IMR-90 (cell line): Measurements from ENCODE around the gene DDHD1. TPM values are rescaled to one million over a fixed set of nuclear protein-coding genes. Genes with fewer than 3 reads are reported as not detected.

ENCODE experiments used
- ATAC-seq: fragments of 200-7000 bp; cut with Tn5 transposase; 2 replicates; pipeline ENCODE4 v1.9.1; 2020; ENCODE audit warnings: low read depth, mild to moderate bottlenecking, moderate library complexity
- BruUV-seq: library from RNA; stranded (reverse); fragments of 400-500 nt; replicated peaks from 2 replicates; lab custom pipeline; 2021; lab: Mats Ljungman, UMichigan
- CTCF ChIA-PET: fragments of 300-600 bp; formaldehyde crosslinking; extraction: SDS; loops from one replicate; lab custom pipeline; 2021; ENCODE audit warnings: antibody characterized with exemption; lab: Yijun Ruan, JAX
- POLR2A ChIA-PET: fragments of 300-600 bp; sonication (Branson Sonifier 250); formaldehyde crosslinking; loops from one replicate; lab custom pipeline; 2022; ENCODE audit warnings: antibody characterized with exemption; ENCODE audit not compliant: unreplicated experiment; lab: Charles Lee
- DNase-seq: peaks from one replicate; pipeline ENCODE4 v3.0.0; 2013
- H2AFZ ChIP-seq: replicated peaks from 2 replicates; pipeline ENCODE3; 2013; ENCODE audit warnings: low read length, mild to moderate bottlenecking; ENCODE audit not compliant: poor library complexity
- H2AK5ac ChIP-seq: 2 replicates; pipeline ENCODE4 v1.6.1; 2013; ENCODE audit warnings: low read depth, low read length, inconsistent platforms
- H2AK9ac ChIP-seq: replicated peaks from 2 replicates; pipeline ENCODE3; 2013; ENCODE audit warnings: mild to moderate bottlenecking, low read depth, low read length, moderate library complexity; ENCODE audit not compliant: poor library complexity
- H2BK120ac ChIP-seq: 2 replicates; pipeline ENCODE4 v1.6.1; 2013; ENCODE audit warnings: low read depth, low read length, inconsistent platforms
- H2BK15ac ChIP-seq: 3 replicates; pipeline ENCODE4 v1.6.1; 2013; ENCODE audit warnings: low read depth, low read length, inconsistent platforms
- H2BK20ac ChIP-seq: 2 replicates; pipeline ENCODE4 v1.6.1; 2013; ENCODE audit warnings: low read depth, mild to moderate bottlenecking, inconsistent platforms, low read length, moderate library complexity
- H2BK5ac ChIP-seq: 2 replicates; pipeline ENCODE4 v1.6.1; 2013; ENCODE audit warnings: mild to moderate bottlenecking, low read depth, low read length, inconsistent platforms; ENCODE audit not compliant: poor library complexity, severe bottlenecking
- H3K14ac ChIP-seq: replicated peaks from 2 replicates; pipeline ENCODE4 v1.6.1; 2013; ENCODE audit warnings: low read depth, low read length, inconsistent platforms
- H3K18ac ChIP-seq: 2 replicates; pipeline ENCODE4 v1.6.1; 2013; ENCODE audit warnings: low read depth, low read length, control low read depth
- H3K23ac ChIP-seq: 2 replicates; pipeline ENCODE4 v1.6.1; 2013; ENCODE audit warnings: low read depth, low read length, inconsistent platforms
- H3K27ac ChIP-seq: 2 replicates; pipeline ENCODE4 v1.5.1; 2013; ENCODE audit warnings: mild to moderate bottlenecking, control low read depth, low read length; ENCODE audit not compliant: insufficient read depth
- H3K27me3 ChIP-seq: 2 replicates; pipeline ENCODE4 v1.6.1; 2013; ENCODE audit warnings: low read length; ENCODE audit not compliant: control insufficient read depth, insufficient read depth
- H3K36me3 ChIP-seq: 2 replicates; pipeline ENCODE4 v1.6.1; 2013; ENCODE audit warnings: low read length, mixed read lengths; ENCODE audit not compliant: control insufficient read depth, insufficient read depth
- H3K4ac ChIP-seq: 2 replicates; pipeline ENCODE4 v1.6.1; 2013; ENCODE audit warnings: low read depth, low read length, inconsistent platforms
- H3K4me1 ChIP-seq: 2 replicates; pipeline ENCODE4 v1.6.1; 2013; ENCODE audit warnings: low read length, mixed read lengths; ENCODE audit not compliant: control insufficient read depth, insufficient read depth
- H3K4me2 ChIP-seq: 2 replicates; pipeline ENCODE4 v1.6.1; 2013; ENCODE audit warnings: low read depth, mild to moderate bottlenecking, control low read depth, low read length, moderate library complexity
- H3K4me3 ChIP-seq: 2 replicates; pipeline ENCODE4 v1.5.1; 2013; ENCODE audit warnings: low read depth, mild to moderate bottlenecking, control low read depth, low read length, moderate library complexity; ENCODE audit not compliant: insufficient read depth
- H3K56ac ChIP-seq: 2 replicates; pipeline ENCODE4 v1.6.1; 2013; ENCODE audit warnings: low read length, inconsistent platforms; ENCODE audit not compliant: insufficient read depth; ENCODE audit errors: extremely low read depth
- H3K79me1 ChIP-seq, 2 experiments: 2 replicates each; pipeline ENCODE4 v1.6.1; 2013; ENCODE audit warnings: low read length in 2 of 2, inconsistent platforms in 1 of 2, low read depth in 1 of 2
- H3K9ac ChIP-seq: 2 replicates; pipeline ENCODE4 v1.6.1; 2013; ENCODE audit warnings: low read depth, low read length, control low read depth
- H3K9me1 ChIP-seq: 2 replicates; pipeline ENCODE4 v1.6.1; 2013; ENCODE audit warnings: low read length, inconsistent platforms; ENCODE audit not compliant: insufficient read depth
- H3K9me3 ChIP-seq: 2 replicates; pipeline ENCODE4 v1.6.1; 2013; ENCODE audit warnings: low read length; ENCODE audit not compliant: control insufficient read depth, insufficient read depth
- H4K20me1 ChIP-seq: 2 replicates; pipeline ENCODE4 v1.6.1; 2013; ENCODE audit warnings: low read length, inconsistent platforms; ENCODE audit not compliant: insufficient read depth
- H4K5ac ChIP-seq: 2 replicates; pipeline ENCODE4 v1.6.1; 2013; ENCODE audit warnings: mild to moderate bottlenecking, low read depth, low read length, control low read depth
- H4K8ac ChIP-seq, 2 experiments: 2 replicates each; pipeline ENCODE4 v1.6.1; 2013; ENCODE audit warnings: low read depth in 2 of 2, low read length in 2 of 2, control low read depth in 1 of 2, inconsistent platforms in 1 of 2
- H4K91ac ChIP-seq: 2 replicates; pipeline ENCODE4 v1.6.1; 2013; ENCODE audit warnings: low read depth, low read length, inconsistent platforms; ENCODE audit not compliant: insufficient read depth
- BHLHE40 ChIP-seq: fragments of 150-350 bp; IDR thresholded peaks from 2 replicates; pipeline ENCODE4 v1.6.1; 2016; ENCODE audit warnings: mild to moderate bottlenecking, low read depth, low read length
- CEBPB ChIP-seq: IDR thresholded peaks from 2 replicates; pipeline ENCODE4 v1.6.1; 2012; ENCODE audit warnings: low read depth, low read length, improper control_type of control experiment
- CHD1 ChIP-seq: IDR thresholded peaks from 2 replicates; pipeline ENCODE4 v1.6.1; 2012; ENCODE audit warnings: low read depth, low read length, improper control_type of control experiment
- FOS ChIP-seq: fragments of 150-350 bp; IDR thresholded peaks from 2 replicates; pipeline ENCODE4 v1.6.1; 2016; ENCODE audit warnings: low read depth, low read length
- MAFK ChIP-seq: IDR thresholded peaks from 2 replicates; pipeline ENCODE4 v1.6.1; 2012; ENCODE audit warnings: low read depth, low read length, improper control_type of control experiment
- MAZ ChIP-seq: IDR thresholded peaks from 2 replicates; pipeline ENCODE4 v1.6.1; 2012; ENCODE audit warnings: low read depth, mild to moderate bottlenecking, low read length, improper control_type of control experiment, moderate library complexity, borderline replicate concordance
- MXI1 ChIP-seq: IDR thresholded peaks from 2 replicates; pipeline ENCODE4 v1.6.1; 2012; ENCODE audit warnings: low read depth, mild to moderate bottlenecking, low read length, moderate library complexity, borderline replicate concordance
- NFE2L2 ChIP-seq: fragments of 150-350 bp; IDR thresholded peaks from 2 replicates; pipeline ENCODE4 v1.6.1; 2016; ENCODE audit warnings: low read depth, mild to moderate bottlenecking, low read length
- POLR2A ChIP-seq: IDR thresholded peaks from 2 replicates; pipeline ENCODE4 v1.6.1; 2012; ENCODE audit warnings: mild to moderate bottlenecking, low read depth, low read length
- RAD21 ChIP-seq: IDR thresholded peaks from 2 replicates; pipeline ENCODE4 v1.6.1; 2012; ENCODE audit warnings: low read length, improper control_type of control experiment
- RCOR1 ChIP-seq: IDR thresholded peaks from 2 replicates; pipeline ENCODE4 v1.6.1; 2012; ENCODE audit warnings: mild to moderate bottlenecking, low read length, improper control_type of control experiment; ENCODE audit not compliant: insufficient replicate concordance
- RFX5 ChIP-seq: IDR thresholded peaks from 2 replicates; pipeline ENCODE4 v1.8.0; 2012; ENCODE audit warnings: low read depth, mild to moderate bottlenecking, low read length, moderate library complexity
- SMC3 ChIP-seq: fragments of 150-350 bp; IDR thresholded peaks from 2 replicates; pipeline ENCODE4 v1.6.1; 2016; ENCODE audit warnings: low read depth, mild to moderate bottlenecking, antibody characterized with exemption, low read length, moderate library complexity
- WGBS, 2 experiments: methylation state at CpG; one replicate each; pipeline versions ENCODE4 v1.1.5 to v1.1.7; 2013; ENCODE audit warnings: missing lambda C conversion rate in 2 of 2; ENCODE audit not compliant: insufficient read length in 1 of 2; ENCODE audit errors: extremely low coverage in 2 of 2; 5-methylcytosine and 5-hydroxymethylcytosine counted together
- dilution Hi-C: fragments of 300-500 bp; cut with HindIII; formaldehyde crosslinking; loops from one replicate; pipeline ENCODE4 v1.14.3; 2018; ENCODE audit warnings: low sequenced_read_pairs; ENCODE audit not compliant: unreplicated experiment
- in situ Hi-C: fragments of 300-500 bp; cut with MboI; formaldehyde crosslinking; loops from 3 replicates; pipeline ENCODE4 v1.14.3; 2019; ENCODE audit warnings: low sequenced_read_pairs, inconsistent platforms, mixed read lengths
- intact Hi-C: fragments of 100-400 bp; cut with micrococcal nuclease; formaldehyde crosslinking; loops from 2 replicates; pipeline ENCODE4 v1.10.0; 2022
- polyA plus RNA-seq, 3 experiments: library from polyadenylated mRNA; depleted of rRNA; stranded (reverse); fragments of >200 nt; gene quantifications; 2 replicates each; pipeline ENCODE4 v1.2.3, GENCODE V29; 2012; ENCODE audit warnings: low replicate concordance in 1 of 3
- total RNA-seq: library from RNA; depleted of rRNA; stranded (reverse); fragments of >200 nt; gene quantifications from 2 replicates; pipeline ENCODE4 v1.2.3, GENCODE V29; 2012
- TF ChIP-seq, protein P1 (sequence below): conservative IDR thresholded peaks from 2 replicates; pipeline ENCODE4 v1.5.1; 2012; ENCODE audit warnings: mild to moderate bottlenecking, low read depth, low read length, improper control_type of control experiment
- TF ChIP-seq, protein P2 (sequence below): fragments of 150-350 bp; IDR thresholded peaks from 2 replicates; pipeline ENCODE4 v1.6.1; 2016; ENCODE audit warnings: low read depth, mild to moderate bottlenecking, low read length, moderate library complexity, borderline replicate concordance
- TF ChIP-seq, protein P3 (sequence below): fragments of 150-350 bp; IDR thresholded peaks from 2 replicates; pipeline ENCODE4 v1.6.1; 2017; ENCODE audit warnings: mild to moderate bottlenecking, antibody characterized with exemption, low read length, low read depth

The DDHD1 gene
- total and polyA plus RNA-seq, 2 of the 4 experiments (the other 2 are of a cell fraction), result 4.5 to 9.0 TPM

DNA sequence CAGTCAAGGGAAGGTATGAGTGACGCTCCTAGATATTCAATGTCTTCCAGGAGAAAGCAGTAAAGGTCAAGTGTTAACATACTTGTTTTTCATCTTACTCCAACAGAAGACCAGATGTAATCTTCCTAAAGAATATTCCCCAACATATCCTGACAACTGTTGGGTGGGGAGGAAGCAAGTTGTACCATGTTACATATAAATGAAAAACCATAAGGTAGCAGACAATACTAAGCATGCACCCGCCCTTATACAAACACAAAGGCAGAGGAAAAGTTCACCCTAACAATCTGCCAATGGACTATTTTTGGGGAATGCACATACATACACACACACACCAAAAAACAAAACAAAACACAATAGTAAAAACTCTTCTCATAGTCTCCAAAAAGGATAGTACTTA is 112.1 kb downstream of the DDHD1 start:
- no TSS peak for BruUV-seq
- Histone ChIP-seq H3K9ac (no peak overlapping the region), H2AK5ac (peak overlapping the region; percentile 29; the same call in 1 of the 2 replicates), H3K4me2 (no peak overlapping the region), H3K14ac (0 out of 2 replicates have a peak overlapping the region, but pooled peaks have one; percentile 35), H3K36me3 (0 out of 2 replicates have a peak, but pooled peaks cover 3% of the 10 kb centered on the region), H4K8ac (no peak overlapping the region), H3K4me1 (peaks cover 19% of the 10 kb centered on the region), H4K5ac (no peak overlapping the region; the same call in 1 of the 2 replicates), H4K20me1 (no peaks in the 10 kb centered on the region), H3K9me1 (peaks cover 13% of the 10 kb centered on the region; the same call in 1 of the 2 replicates), H3K79me1 (peaks cover 0 to 14% of the 10 kb centered on the region in 2 experiments; a peak in 3 of 4 replicates), H2AFZ (no peak overlapping the region), H3K18ac (no peak overlapping the region), H3K27me3 (no peaks in the 10 kb centered on the region), H3K56ac (no peak overlapping the region), H2BK20ac (no peak overlapping the region), H3K9me3 (no peaks in the 10 kb centered on the region), H3K27ac (no peak overlapping the region; the same call in 1 of the 2 replicates), H2AK9ac (no peak overlapping the region), H2BK120ac (0 out of 2 replicates have a peak overlapping the region, but pooled peaks have one; percentile 35), H3K23ac (no peak overlapping the region), H4K91ac (0 out of 2 replicates have a peak overlapping the region, but pooled peaks have one; percentile 19), H3K4ac (no peak overlapping the region), H2BK5ac (no peak overlapping the region), H3K4me3 (no peak overlapping the region), H2BK15ac (no peak overlapping the region; the same call in 2 of the 3 replicates)
- intact Hi-C loops (loop anchor here (5.0 to 10.0 kb wide), 2 partner anchors 44 to 1304 kb away; no protein-coding TSS in a partner anchor), in situ Hi-C loops (no loop called here), dilution Hi-C loops (no loop called here)
- DNase-seq (no peak), ATAC-seq (no peak)
- TF ChIP-seq, protein P1, sequence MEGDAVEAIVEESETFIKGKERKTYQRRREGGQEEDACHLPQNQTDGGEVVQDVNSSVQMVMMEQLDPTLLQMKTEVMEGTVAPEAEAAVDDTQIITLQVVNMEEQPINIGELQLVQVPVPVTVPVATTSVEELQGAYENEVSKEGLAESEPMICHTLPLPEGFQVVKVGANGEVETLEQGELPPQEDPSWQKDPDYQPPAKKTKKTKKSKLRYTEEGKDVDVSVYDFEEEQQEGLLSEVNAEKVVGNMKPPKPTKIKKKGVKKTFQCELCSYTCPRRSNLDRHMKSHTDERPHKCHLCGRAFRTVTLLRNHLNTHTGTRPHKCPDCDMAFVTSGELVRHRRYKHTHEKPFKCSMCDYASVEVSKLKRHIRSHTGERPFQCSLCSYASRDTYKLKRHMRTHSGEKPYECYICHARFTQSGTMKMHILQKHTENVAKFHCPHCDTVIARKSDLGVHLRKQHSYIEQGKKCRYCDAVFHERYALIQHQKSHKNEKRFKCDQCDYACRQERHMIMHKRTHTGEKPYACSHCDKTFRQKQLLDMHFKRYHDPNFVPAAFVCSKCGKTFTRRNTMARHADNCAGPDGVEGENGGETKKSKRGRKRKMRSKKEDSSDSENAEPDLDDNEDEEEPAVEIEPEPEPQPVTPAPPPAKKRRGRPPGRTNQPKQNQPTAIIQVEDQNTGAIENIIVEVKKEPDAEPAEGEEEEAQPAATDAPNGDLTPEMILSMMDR, result no peak
- no peak for TF ChIP-seq MAZ
- TF ChIP-seq RCOR1, result no peak
- TF ChIP-seq, protein P2, sequence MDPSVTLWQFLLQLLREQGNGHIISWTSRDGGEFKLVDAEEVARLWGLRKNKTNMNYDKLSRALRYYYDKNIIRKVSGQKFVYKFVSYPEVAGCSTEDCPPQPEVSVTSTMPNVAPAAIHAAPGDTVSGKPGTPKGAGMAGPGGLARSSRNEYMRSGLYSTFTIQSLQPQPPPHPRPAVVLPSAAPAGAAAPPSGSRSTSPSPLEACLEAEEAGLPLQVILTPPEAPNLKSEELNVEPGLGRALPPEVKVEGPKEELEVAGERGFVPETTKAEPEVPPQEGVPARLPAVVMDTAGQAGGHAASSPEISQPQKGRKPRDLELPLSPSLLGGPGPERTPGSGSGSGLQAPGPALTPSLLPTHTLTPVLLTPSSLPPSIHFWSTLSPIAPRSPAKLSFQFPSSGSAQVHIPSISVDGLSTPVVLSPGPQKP, result no peak
- TF ChIP-seq RFX5, result no peak
- no peak for TF ChIP-seq POLR2A
- TF ChIP-seq CEBPB, result no peak
- TF ChIP-seq CHD1, result no peak
- TF ChIP-seq MXI1, result no peak
- TF ChIP-seq RAD21, result no peak
- no peak for TF ChIP-seq SMC3
- TF ChIP-seq NFE2L2, result no peak
- TF ChIP-seq BHLHE40, result no peak
- TF ChIP-seq, protein P3, sequence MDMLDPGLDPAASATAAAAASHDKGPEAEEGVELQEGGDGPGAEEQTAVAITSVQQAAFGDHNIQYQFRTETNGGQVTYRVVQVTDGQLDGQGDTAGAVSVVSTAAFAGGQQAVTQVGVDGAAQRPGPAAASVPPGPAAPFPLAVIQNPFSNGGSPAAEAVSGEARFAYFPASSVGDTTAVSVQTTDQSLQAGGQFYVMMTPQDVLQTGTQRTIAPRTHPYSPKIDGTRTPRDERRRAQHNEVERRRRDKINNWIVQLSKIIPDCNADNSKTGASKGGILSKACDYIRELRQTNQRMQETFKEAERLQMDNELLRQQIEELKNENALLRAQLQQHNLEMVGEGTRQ, result no peak
- no peak for TF ChIP-seq MAFK
- no peak for TF ChIP-seq FOS
- ChIA-PET POLR2A (no interaction called here), CTCF (interaction anchor here (1.0 kb wide), 1 partner anchor 80 kb away, joined by 3 read pairs; no protein-coding TSS in a partner anchor)
- no CpG with 5 or more reads among the region's 2 CpGs for WGBS, 2 experiments
